ENCODE results near the gene AKAP14.
"Not testable (repeated sequence)": the region's sequence is repeated elsewhere in the genome, so short reads cannot be mapped to it uniquely, and the experiment has no call there.

Gene AKAP14

GRCh38 chrX:119935215-119935874, 39.7 kb downstream of the AKAP14 start:
- DNase-seq = no peak

DNA sequence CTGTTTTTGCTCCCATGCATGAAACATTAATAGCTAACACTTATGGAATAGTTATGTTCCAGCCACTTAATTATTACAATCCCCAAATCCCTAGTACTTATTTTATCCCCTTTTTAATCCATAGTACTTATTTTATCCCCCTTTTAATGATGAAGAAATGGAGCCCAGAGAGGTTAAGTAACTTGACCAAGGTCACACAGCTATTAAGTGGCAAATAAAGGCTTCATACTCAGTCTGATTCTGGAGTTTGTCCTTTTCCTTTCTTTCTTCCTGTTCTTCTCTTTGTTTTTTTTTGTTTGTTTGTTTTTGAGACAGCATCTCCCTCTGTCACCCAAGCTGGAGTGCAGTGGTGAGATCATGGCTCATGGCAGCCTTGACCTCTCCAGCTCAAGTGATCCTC, 45.6 kb downstream of the AKAP14 start:
- DNase-seq = no peak

- DNase-seq = no peak
Measured at GRCh38 chrX:119942173-119942819, 46.6 kb downstream of the AKAP14 start.

DNA sequence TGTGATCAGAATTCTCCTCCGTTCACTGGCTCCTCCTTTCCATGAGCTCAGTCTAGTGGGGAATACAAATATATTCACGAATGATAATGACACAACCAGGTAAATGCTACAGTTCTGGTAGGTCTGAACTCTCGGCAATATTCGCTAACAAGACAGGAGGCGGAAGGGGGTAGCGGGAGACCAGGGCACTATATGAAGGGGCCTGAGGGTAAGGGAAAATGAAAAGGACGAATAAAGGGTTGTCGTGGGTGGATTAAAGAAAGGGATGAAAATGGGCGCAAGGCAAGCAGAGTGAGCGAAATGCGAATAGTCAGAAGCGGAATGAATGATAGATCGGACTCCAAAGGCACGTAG, 47.1 kb downstream of the AKAP14 start:
- peak; percentile 10 for DNase-seq

GRCh38 chrX:119943185-119943988, 47.7 kb downstream of the AKAP14 start, which contains the start of gene NKAP:
TSS of gene NKAP (minus strand) at chrX:119943751. CDS start at chrX:119943605, 146 bp downstream.
- peak; percentile 81 for DNase-seq

DNA sequence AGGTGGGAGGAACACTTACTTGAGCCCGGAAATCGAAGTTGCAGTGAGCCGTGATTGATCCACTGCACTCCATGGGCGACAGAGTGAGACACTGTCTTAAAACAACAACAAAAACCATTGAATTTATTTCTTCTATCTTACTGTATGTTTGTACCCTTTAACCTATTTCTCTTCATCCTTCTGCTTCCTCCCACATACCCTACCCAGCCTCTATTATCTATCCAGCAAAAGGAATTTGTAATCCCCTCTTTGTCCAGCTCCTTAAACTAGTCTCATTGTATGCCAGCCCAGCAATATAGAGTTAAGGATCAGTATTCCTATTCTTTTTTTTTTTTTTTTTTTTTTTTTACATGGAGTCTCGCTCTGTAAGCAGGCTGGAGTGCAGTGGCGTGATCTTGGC, 49.8 kb downstream of the AKAP14 start:
- DNase-seq = no peak

DNA sequence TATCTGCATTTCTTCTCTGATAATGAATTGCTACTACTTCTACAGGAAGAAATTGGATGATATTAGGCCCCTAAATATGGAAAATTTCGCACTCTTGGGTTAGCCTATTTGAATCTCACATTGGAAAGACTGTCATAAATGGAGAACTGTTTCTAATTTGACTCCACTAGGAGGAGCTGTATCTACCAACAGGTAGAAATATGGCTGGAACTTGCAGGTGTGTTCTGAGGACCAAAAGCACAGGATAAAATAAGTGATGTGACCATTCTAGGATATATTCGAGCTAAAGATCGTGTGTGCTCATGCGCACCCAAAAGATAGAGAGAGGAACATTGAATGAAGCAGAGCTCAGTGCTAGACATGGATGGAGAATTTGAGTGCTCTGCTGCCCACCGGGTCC, 52.7 kb downstream of the AKAP14 start:
- no peak for DNase-seq

DNA sequence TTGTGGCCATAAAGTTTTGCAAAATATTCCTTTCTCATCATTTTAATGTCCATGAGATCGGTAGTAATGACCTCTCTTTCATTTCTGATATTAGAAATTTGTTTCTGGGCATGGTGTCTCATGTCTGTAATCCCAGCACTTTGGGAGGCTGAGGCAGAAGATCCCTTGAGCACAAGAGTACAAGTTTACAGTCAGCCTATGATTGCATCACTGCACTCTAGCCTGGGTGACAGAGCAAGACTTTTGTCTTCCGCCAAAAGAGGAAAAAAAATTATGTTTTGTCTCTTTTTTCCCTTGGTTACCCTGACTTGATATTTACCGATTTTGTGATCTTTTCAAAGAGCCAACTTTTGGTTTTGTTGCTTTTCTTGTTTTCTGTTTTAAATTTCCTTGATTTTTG, 58.7 kb downstream of the AKAP14 start:
- DNase-seq = no peak

- DNase-seq = not testable (repeated sequence)
Measured at GRCh38 chrX:119955807-119956570, 60.3 kb downstream of the AKAP14 start.

GRCh38 chrX:119960625-119961024, 64.9 kb downstream of the AKAP14 start:
- DNase-seq = no peak

- not testable (repeated sequence) for DNase-seq
Measured at GRCh38 chrX:119966837-119967236, 71.1 kb downstream of the AKAP14 start.

Measured in NCI-H146 (cell line).